Epithelial cell of prostate (primary cell): Measurements from ENCODE around the gene CARD9.

Experiments used
- DNase-seq: peaks from one replicate; pipeline ENCODE4 v3.0.0-alpha.2; 2011; ENCODE audit warnings: low read depth, low spot score
- H3K27ac ChIP-seq: fragments of 450-650 bp; 2 replicates; pipeline ENCODE4 v1.5.1; 2017; ENCODE audit warnings: mild to moderate bottlenecking

The CARD9 gene

GRCh38 chr9:136383436-136383835 lies 10.0 kb upstream of the CARD9 start:
- DNase-seq = no peak
- no peak overlapping the region for H3K27ac ChIP-seq

- no peak overlapping the region for H3K27ac ChIP-seq
- DNase-seq = no peak
These were observed 8.6 kb upstream of the CARD9 start for GRCh38 chr9:136381966-136382513.

- H3K27ac ChIP-seq = no peak overlapping the region
- no peak for DNase-seq
These were observed 7.8 kb upstream of the CARD9 start for GRCh38 chr9:136381311-136381710.

GRCh38 chr9:136380381-136380780 lies 6.9 kb upstream of the CARD9 start:
- DNase-seq = no peak

GRCh38 chr9:136379891-136380290 lies 6.4 kb upstream of the CARD9 start:
- DNase-seq = no peak
- H3K27ac ChIP-seq = no peak overlapping the region

More at GRCh38 chr9:136380381-136380780, 6.9 kb upstream of the CARD9 start:
- no peak overlapping the region for H3K27ac ChIP-seq

GRCh38 chr9:136379401-136379800 lies 5.9 kb upstream of the CARD9 start:
- no peak for DNase-seq
- H3K27ac ChIP-seq = no peak overlapping the region

- no peak for DNase-seq
- H3K27ac ChIP-seq = no peak overlapping the region
These were observed 5.5 kb upstream of the CARD9 start for GRCh38 chr9:136379003-136379287.

GRCh38 chr9:136378170-136379002 lies 4.9 kb upstream of the CARD9 start:
- DNase-seq = no peak

GRCh38 chr9:136377341-136378169 lies 4.1 kb upstream of the CARD9 start:
- no peak for DNase-seq
- H3K27ac ChIP-seq = no peak overlapping the region

More at GRCh38 chr9:136378170-136379002, 4.9 kb upstream of the CARD9 start:
- H3K27ac ChIP-seq = no peak overlapping the region

- no peak overlapping the region for H3K27ac ChIP-seq
- no peak for DNase-seq
These were observed 3.0 kb upstream of the CARD9 start for GRCh38 chr9:136376457-136376856.

GRCh38 chr9:136375096-136375495 lies 1.6 kb upstream of the CARD9 start:
- no peak for DNase-seq
- no peak overlapping the region for H3K27ac ChIP-seq

GRCh38 chr9:136374183-136374575 lies 710 bp upstream of the CARD9 start:
- H3K27ac ChIP-seq = no peak overlapping the region
- no peak for DNase-seq

- H3K27ac ChIP-seq = peak overlapping the region; percentile 19
- DNase-seq = peak; percentile 39
These were observed 739 bp downstream of the CARD9 start for GRCh38 chr9:136372561-136373299.

- H3K27ac ChIP-seq = no peak overlapping the region
- DNase-seq = no peak
These were observed 1.5 kb downstream of the CARD9 start for GRCh38 chr9:136372006-136372405.

GRCh38 chr9:136371533-136371880 lies 2.0 kb downstream of the CARD9 start:
- H3K27ac ChIP-seq = no peak overlapping the region
- DNase-seq = no peak

- no peak for DNase-seq
- no peak overlapping the region for H3K27ac ChIP-seq
These were observed 2.6 kb downstream of the CARD9 start for GRCh38 chr9:136370687-136371532.

GRCh38 chr9:136370037-136370436 lies 3.4 kb downstream of the CARD9 start:
- H3K27ac ChIP-seq = no peak overlapping the region
- no peak for DNase-seq

GRCh38 chr9:136368190-136368589 lies 5.3 kb downstream of the CARD9 start:
- no peak for DNase-seq
- no peak overlapping the region for H3K27ac ChIP-seq

- no peak overlapping the region for H3K27ac ChIP-seq
- DNase-seq = no peak
These were observed 5.9 kb downstream of the CARD9 start for GRCh38 chr9:136367296-136368145.
